BLaER1 (cell line): ENCODE measurements around the gene ACADVL.
A peak's percentile ranks its signal among the peaks of the same experiment; 100 is the strongest.

Experiments
- H3K27ac ChIP-seq: shearing (Covaris generic); formaldehyde crosslinking; 2 replicates; pipeline ENCODE4 v1.8.1; 2022
- H3K27me3 ChIP-seq: shearing (Covaris generic); formaldehyde crosslinking; 2 replicates; pipeline ENCODE4 v1.8.1; 2022
- H3K36me3 ChIP-seq: shearing (Covaris generic); formaldehyde crosslinking; 2 replicates; pipeline ENCODE4 v1.8.1; 2022
- H3K4me1 ChIP-seq: shearing (Covaris generic); formaldehyde crosslinking; 2 replicates; pipeline ENCODE4 v1.8.1; 2022
- H3K4me2 ChIP-seq: shearing (Covaris generic); formaldehyde crosslinking; 2 replicates; pipeline ENCODE4 v1.8.1; 2022
- H3K4me3 ChIP-seq: shearing (Covaris generic); formaldehyde crosslinking; 2 replicates; pipeline ENCODE4 v1.8.1; 2022
- H3K9ac ChIP-seq: shearing (Covaris generic); formaldehyde crosslinking; 2 replicates; pipeline ENCODE4 v1.8.1; 2022
- H3K9me3 ChIP-seq: shearing (Covaris generic); formaldehyde crosslinking; 2 replicates; pipeline ENCODE4 v1.8.1; 2022
- H4K20me1 ChIP-seq: shearing (Covaris generic); formaldehyde crosslinking; 2 replicates; pipeline ENCODE4 v1.8.1; 2022
- Cebpa-rat ChIP-seq: shearing (Covaris generic); IDR thresholded peaks from 2 replicates; pipeline ENCODE4 v1.8.1; 2022

The ACADVL gene

DNA sequence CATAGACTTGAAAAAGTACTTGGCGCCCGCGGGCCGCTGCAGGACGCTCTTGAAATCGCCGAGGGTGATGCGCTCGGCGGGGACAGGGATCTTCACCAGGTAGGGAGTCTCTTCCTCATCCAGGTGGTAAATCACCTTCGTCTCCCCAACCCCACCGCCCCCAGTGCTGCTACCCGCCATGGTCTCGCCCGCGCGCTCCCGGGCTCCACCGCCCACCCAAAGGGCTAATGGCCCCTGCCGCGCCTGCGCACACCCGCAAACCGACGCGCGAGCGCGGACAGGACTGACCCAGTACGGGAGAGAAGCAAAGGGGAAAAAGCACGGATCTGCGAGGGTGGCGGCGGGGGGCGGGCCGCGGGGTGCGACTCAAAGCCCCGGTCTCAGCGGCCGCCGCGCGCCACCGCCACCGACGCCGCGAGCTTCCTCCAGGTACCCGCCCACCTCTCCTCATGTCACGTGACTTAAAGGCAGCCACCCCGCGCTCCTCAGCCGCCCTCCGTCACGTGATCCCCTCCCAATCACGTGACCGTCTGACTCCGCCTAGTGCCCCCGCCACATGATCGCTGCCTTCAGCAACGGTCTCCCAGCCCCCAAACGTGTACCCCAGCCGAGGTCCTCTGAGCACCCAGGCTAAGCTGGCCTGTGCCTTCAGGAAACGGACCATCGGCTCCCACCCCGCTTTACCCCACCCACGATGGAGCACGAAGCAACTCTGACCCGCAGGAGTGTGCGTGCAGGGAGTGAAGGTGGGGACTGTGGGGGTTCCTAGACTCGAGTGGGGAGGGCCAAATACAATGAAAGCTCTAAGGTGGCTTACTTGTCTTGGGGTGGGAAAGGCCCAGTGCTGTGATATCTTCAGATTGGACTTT is 14.6 kb downstream of the ACADVL start, which contains the start of gene DVL2:
DVL2 (minus strand) TSS at position 435 of the 869 bp plus-strand sequence; CDS start at position 180, 255 bp downstream.
- H4K20me1 ChIP-seq: peaks cover 73% of the 10 kb centered on the region
- H3K9me3 ChIP-seq: no peaks in the 10 kb centered on the region
- peak within 1 kb of the TSS; percentile 81 for H3K27ac ChIP-seq
- peak within 1 kb of the TSS; percentile 97 for H3K4me2 ChIP-seq
- peaks cover 45% of the 10 kb centered on the region for H3K36me3 ChIP-seq
- peak within 1 kb of the TSS; percentile 85 for H3K4me3 ChIP-seq
- no peak for TF ChIP-seq Cebpa-rat
- no peaks in the 10 kb centered on the region for H3K27me3 ChIP-seq
- H3K9ac ChIP-seq: peak within 1 kb of the TSS; percentile 92
- H3K4me1 ChIP-seq: peaks cover 52% of the 10 kb centered on the region

DNA sequence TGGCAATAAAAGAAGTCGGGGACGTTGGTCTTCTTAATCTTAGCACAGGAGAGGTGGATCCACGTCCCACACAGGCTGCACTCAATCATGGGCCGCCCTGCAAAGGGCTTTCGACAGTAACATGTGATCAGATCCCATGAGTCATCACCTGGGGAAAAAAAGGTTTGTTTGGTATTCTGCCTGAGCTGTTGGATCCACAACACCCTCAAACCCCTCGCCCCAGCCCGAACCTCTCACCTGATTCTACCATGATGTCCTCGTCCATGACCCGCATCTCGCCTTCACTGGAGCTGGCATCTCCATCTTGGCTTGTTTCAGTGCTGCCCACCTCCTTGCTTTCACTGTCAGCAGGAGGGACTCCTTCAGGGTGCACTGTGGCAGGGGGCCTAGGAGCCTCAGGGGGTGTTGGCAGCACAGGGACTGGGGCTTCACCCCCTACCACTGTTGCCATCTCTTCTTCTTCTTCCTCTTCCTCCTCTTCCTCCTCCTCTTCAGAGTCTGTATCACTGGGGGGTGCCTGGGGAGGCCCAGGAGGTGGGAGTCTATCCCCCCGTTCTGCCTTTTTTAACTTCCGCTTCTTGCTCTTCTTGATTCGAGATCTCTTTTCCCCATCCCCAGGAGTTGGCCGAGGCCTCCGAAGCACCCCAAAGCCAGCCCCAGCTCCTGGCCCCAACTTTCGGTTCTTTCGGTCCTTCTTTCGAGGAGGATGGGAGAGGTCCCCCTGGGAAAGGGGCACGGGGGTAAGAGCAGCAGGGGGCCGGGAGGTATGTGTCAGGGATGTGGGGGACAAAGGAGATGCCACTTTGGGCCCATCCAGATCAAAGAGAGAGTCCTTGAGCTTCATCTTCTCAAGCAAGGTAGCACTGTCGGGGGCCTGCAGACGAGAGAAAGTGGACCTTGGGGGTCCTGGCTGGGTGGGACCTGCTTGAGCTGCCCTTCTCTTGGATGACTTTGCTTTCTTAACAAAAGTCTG is 16.2 kb downstream of the ACADVL start:
- Histone ChIP-seq H3K4me1 (peaks cover 64% of the 10 kb centered on the region), H3K9ac (no peak overlapping the region), H3K9me3 (no peaks in the 10 kb centered on the region), H3K4me2 (peak overlapping the region; percentile 97), H3K4me3 (no peak overlapping the region), H3K27me3 (no peaks in the 10 kb centered on the region), H3K36me3 (peaks cover 38% of the 10 kb centered on the region), H3K27ac (no peak overlapping the region), H4K20me1 (peaks cover 57% of the 10 kb centered on the region)
- TF ChIP-seq Cebpa-rat: no peak

DNA sequence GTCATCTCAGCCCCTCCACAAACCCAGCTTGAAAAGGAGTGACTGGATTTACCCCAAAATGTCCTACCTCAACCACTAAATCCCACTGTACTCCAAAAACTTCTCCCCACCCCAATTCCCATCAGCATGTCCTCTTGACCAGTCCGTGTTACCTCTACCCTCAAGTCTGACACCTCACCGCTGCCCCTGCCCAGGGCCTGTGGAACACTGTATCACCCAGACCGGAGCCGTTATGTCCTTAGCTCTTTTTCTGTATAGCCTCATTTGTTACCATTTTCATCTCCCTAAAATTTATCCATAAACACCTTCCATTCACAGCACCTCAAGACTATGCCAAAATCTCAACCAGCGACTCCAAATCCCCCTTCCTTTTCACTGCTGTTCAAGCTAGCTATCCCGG is 17.1 kb downstream of the ACADVL start:
- peaks cover 68% of the 10 kb centered on the region for H3K4me1 ChIP-seq
- TF ChIP-seq Cebpa-rat: no peak
- H3K4me3 ChIP-seq: peak overlapping the region; percentile 92
- peaks cover 40% of the 10 kb centered on the region for H3K36me3 ChIP-seq
- H3K4me2 ChIP-seq: peak overlapping the region; percentile 88
- H3K9ac ChIP-seq: peak overlapping the region; percentile 94
- peaks cover 53% of the 10 kb centered on the region for H4K20me1 ChIP-seq
- no peak overlapping the region for H3K27ac ChIP-seq
- no peaks in the 10 kb centered on the region for H3K27me3 ChIP-seq
- no peaks in the 10 kb centered on the region for H3K9me3 ChIP-seq

DNA sequence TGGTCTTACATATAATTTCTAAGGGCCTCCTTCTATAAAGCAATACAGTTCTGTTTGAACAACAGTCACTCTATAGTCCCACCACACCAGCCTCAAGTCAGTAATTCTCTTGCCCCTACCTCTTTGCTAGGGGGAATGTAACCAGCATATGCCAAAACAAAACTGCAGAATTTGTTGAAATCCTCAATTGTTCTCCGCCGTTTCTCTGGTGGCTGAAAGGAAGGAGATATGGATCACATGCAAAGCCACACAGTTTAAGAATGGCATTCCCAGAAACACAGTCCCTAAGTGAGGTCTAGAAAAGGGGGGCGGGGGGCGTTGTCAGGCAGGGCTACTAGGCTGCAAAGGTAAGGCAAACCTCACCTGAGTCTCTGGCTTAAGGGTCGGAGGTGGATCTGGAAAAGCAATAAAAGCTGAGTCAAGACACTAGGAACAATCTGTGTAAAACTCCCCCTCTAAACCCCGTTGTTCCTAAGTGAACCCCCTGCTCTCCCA is 17.6 kb downstream of the ACADVL start:
- Histone ChIP-seq H3K4me1 (peaks cover 63% of the 10 kb centered on the region), H3K27ac (peak overlapping the region; percentile 95), H3K4me2 (peak overlapping the region; percentile 88), H3K4me3 (peak overlapping the region; percentile 92), H3K36me3 (peaks cover 40% of the 10 kb centered on the region), H4K20me1 (peaks cover 48% of the 10 kb centered on the region), H3K9ac (peak overlapping the region; percentile 94), H3K27me3 (no peaks in the 10 kb centered on the region), H3K9me3 (no peaks in the 10 kb centered on the region)
- TF ChIP-seq Cebpa-rat: no peak

DNA sequence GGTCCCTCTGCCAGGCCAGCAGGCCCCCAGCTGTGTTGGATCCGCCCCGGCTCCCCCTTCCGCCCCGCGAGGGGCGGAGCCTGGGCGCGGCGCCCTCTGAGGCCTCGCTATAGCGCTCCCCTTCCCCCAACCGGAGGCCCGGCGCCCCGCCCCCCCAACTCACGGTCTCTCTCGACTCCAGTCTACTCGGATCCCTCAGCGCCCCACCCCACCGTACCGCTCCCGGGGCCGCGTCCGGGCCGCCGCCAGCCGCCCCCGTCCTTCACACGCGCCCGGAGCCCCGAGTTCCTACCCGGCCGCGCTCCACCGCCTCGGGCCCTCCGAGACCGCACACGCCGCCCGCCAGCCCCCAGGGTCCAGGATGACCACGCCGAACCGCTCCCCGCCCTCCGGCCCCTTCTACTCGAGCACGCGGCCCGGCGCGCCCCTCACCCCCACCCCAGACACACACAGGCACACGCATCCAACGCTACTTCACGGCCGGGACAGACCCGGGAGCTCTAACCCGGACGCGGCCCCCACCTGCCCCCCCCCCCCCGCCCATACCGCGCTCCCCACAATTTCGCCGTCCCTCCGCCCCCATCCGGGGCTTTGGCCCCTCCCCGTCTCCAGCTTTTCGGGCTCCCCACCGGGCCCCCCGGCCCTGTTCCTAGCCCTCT is 18.2 kb downstream of the ACADVL start:
- peak overlapping the region; percentile 95 for H3K27ac ChIP-seq
- H3K9ac ChIP-seq: peak overlapping the region; percentile 94
- H3K4me1 ChIP-seq: peaks cover 57% of the 10 kb centered on the region
- no peaks in the 10 kb centered on the region for H3K27me3 ChIP-seq
- no peaks in the 10 kb centered on the region for H3K9me3 ChIP-seq
- peaks cover 42% of the 10 kb centered on the region for H4K20me1 ChIP-seq
- H3K36me3 ChIP-seq: peaks cover 40% of the 10 kb centered on the region
- TF ChIP-seq Cebpa-rat: no peak
- peak overlapping the region; percentile 88 for H3K4me2 ChIP-seq
- H3K4me3 ChIP-seq: peak overlapping the region; percentile 92

DNA sequence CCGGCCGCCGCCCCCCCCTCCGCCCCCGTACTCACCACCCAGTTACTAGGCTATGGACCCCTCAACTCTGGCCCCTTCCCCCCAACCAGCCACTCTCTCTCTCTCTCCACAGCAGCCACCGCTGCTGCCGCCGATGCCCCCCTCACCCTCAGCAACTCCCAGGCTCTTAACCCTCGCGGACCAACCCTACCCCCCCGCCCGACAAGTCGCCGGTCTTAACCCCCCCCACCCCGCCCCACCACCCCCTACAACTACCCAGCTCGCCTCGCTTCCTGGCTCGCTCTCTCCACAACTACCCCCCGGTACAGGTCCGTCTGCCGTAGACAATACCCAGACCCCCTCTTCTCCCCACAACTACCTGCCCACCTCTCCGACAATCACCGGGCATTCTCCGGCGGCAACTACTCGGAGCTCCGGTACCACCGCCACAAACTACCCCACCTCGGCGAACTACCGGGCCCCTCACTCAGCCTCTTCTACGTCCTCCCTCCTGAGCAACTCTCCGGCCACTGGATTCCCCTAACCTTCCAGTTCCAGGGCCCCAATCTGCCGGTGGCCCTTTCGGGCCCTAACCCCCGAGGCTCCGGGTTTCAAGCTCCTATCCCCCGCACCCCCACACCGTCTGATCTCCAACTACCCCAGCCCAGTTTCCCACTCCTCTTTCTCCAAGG is 18.8 kb downstream of the ACADVL start:
- no peaks in the 10 kb centered on the region for H3K27me3 ChIP-seq
- peaks cover 56% of the 10 kb centered on the region for H3K4me1 ChIP-seq
- TF ChIP-seq Cebpa-rat: no peak
- peaks cover 35% of the 10 kb centered on the region for H4K20me1 ChIP-seq
- peaks cover 40% of the 10 kb centered on the region for H3K36me3 ChIP-seq
- peak overlapping the region; percentile 92 for H3K4me3 ChIP-seq
- H3K9me3 ChIP-seq: no peaks in the 10 kb centered on the region
- H3K4me2 ChIP-seq: peak overlapping the region; percentile 56
- peak overlapping the region; percentile 95 for H3K27ac ChIP-seq
- peak overlapping the region; percentile 97 for H3K9ac ChIP-seq

DNA sequence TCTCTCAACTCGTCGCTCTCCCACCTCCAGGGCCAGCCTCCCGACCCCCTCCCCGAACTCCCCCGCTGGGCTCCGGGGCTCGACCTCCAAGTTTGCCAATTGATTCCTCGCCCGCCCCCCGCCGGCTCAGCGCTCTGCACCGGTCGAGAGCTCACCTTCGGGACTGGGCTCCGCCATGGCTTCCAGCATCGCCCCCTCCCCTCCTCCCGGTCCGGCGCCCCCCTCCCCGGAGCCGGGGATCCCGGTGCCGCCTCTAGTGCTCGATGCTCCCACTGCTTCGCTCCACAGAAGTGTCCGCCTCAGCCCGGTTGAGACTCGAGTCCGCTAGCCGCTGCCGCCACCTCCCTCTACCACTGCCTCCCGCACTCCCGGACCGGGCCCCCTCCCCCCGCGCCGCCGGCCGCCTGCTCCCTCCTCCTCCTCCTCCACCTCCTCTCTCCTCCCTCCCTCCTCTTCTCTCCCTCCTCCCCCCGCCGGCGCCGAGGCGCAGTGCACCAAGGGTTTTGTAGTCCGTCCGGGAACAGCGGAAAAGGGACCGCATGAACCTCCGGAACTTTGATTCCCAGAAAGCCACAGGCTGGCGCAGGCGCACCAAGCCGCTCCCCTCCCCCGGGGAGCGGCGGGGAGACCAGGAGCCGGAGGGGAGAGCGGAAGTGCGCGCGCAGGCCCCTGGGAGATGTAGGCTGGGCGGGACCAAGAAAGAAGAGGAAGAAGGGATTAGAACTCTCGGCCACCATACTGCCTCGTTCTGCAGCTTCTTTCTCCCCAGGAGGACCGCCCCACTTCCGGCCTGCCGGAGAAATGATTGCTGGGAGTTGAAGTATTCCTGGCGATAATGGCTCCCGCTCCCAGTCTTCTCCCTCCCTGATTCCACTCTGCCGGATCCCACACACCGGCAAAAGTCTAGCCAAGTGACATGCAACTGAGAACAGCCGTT is 19.6 kb downstream of the ACADVL start, which contains the start of gene PHF23:
PHF23 (minus strand) TSS at position 367 of the 937 bp plus-strand sequence; CDS start at position 189, 178 bp downstream.
- Histone ChIP-seq H3K36me3 (peaks cover 48% of the 10 kb centered on the region), H3K27me3 (no peaks in the 10 kb centered on the region), H3K27ac (peak within 1 kb of the TSS; percentile 95), H3K9me3 (no peaks in the 10 kb centered on the region), H4K20me1 (peaks cover 34% of the 10 kb centered on the region), H3K4me2 (peak within 1 kb of the TSS; percentile 82), H3K4me3 (peak within 1 kb of the TSS; percentile 92), H3K9ac (peak within 1 kb of the TSS; percentile 97), H3K4me1 (peaks cover 56% of the 10 kb centered on the region)
- no peak for TF ChIP-seq Cebpa-rat

DNA sequence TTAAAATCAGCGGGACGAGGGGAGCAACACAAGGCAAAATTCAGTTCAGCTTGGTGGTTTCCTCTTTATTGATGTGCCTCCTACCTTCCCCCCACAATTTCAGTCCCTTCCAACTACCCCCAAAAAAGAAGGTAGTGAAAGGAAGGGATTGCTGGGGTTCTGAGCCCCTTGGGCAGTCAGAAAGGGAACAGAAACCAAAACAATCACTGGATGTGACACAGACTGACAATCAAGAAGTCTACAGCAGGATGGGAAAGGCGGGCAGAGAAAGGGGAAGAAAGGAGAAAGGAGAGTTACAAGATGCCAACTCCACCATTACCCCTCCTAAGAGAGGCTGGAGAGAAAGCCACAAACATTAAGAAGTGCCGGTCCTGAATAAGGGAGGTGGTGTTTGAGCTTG is 20.6 kb downstream of the ACADVL start:
- Histone ChIP-seq H3K4me1 (peaks cover 47% of the 10 kb centered on the region), H3K9ac (peak overlapping the region; percentile 92), H3K27me3 (no peaks in the 10 kb centered on the region), H3K4me3 (peak overlapping the region; percentile 92), H4K20me1 (peaks cover 27% of the 10 kb centered on the region), H3K36me3 (peaks cover 52% of the 10 kb centered on the region), H3K9me3 (no peaks in the 10 kb centered on the region), H3K27ac (peak overlapping the region; percentile 84), H3K4me2 (peak overlapping the region; percentile 82)
- no peak for TF ChIP-seq Cebpa-rat
